ENCODE measurements around the gene UNC13D.
A peak's percentile ranks its signal among the peaks of the same experiment; 100 is the strongest.
"Not testable (repeated sequence)": the region's sequence is repeated elsewhere in the genome, so short reads cannot be mapped to it uniquely, and the experiment has no call there.

Gene UNC13D

GRCh38 chr17:75819116-75819515 is 25.1 kb downstream of the UNC13D start:
- DNase-seq = no peak

GRCh38 chr17:75818326-75818885 is 25.8 kb downstream of the UNC13D start:
- no peak for DNase-seq

- DNase-seq = no peak
These were observed 26.6 kb downstream of the UNC13D start for GRCh38 chr17:75817571-75817970.

GRCh38 chr17:75816693-75817092 is 27.5 kb downstream of the UNC13D start:
- DNase-seq = no peak

- DNase-seq = no peak
These were observed 28.8 kb downstream of the UNC13D start for GRCh38 chr17:75815399-75815798.

- DNase-seq = no peak
These were observed 29.3 kb downstream of the UNC13D start for GRCh38 chr17:75814900-75815373.

GRCh38 chr17:75814021-75814395 is 30.2 kb downstream of the UNC13D start:
- no peak for DNase-seq

GRCh38 chr17:75813081-75814020 is 30.9 kb downstream of the UNC13D start:
- no peak for DNase-seq

GRCh38 chr17:75812096-75813013 is 31.8 kb downstream of the UNC13D start:
- DNase-seq = no peak

- no peak for DNase-seq
These were observed 33.0 kb downstream of the UNC13D start for GRCh38 chr17:75811174-75811573.

- not testable (repeated sequence) for DNase-seq
These were observed 33.4 kb downstream of the UNC13D start for GRCh38 chr17:75810756-75811155.

GRCh38 chr17:75810216-75810615 is 34.0 kb downstream of the UNC13D start:
- no peak for DNase-seq

GRCh38 chr17:75809631-75810111 is 34.5 kb downstream of the UNC13D start:
- no peak for DNase-seq

GRCh38 chr17:75808905-75809621 is 35.1 kb downstream of the UNC13D start:
- DNase-seq = peak in 1 of 2 donors; percentile 38

- no peak for DNase-seq
These were observed 35.7 kb downstream of the UNC13D start for GRCh38 chr17:75808549-75808904.

GRCh38 chr17:75807861-75808260 is 36.3 kb downstream of the UNC13D start:
- no peak for DNase-seq

GRCh38 chr17:75806822-75807500 is 37.2 kb downstream of the UNC13D start:
- no peak for DNase-seq

GRCh38 chr17:75803883-75804282 is 40.3 kb downstream of the UNC13D start:
- DNase-seq = no peak

- DNase-seq = no peak
These were observed 44.8 kb downstream of the UNC13D start for GRCh38 chr17:75799402-75799801.

GRCh38 chr17:75795820-75796607 is 48.2 kb downstream of the UNC13D start:
- DNase-seq = no peak

- DNase-seq = no peak
These were observed 50.7 kb downstream of the UNC13D start for GRCh38 chr17:75793460-75793859.

Data from activated CD4-positive, alpha-beta T cell treated with anti-CD3 and anti-CD28 coated beads for 4 hours (primary cell).